Measurements from ENCODE around the gene WDFY3.

Gene WDFY3

DNA sequence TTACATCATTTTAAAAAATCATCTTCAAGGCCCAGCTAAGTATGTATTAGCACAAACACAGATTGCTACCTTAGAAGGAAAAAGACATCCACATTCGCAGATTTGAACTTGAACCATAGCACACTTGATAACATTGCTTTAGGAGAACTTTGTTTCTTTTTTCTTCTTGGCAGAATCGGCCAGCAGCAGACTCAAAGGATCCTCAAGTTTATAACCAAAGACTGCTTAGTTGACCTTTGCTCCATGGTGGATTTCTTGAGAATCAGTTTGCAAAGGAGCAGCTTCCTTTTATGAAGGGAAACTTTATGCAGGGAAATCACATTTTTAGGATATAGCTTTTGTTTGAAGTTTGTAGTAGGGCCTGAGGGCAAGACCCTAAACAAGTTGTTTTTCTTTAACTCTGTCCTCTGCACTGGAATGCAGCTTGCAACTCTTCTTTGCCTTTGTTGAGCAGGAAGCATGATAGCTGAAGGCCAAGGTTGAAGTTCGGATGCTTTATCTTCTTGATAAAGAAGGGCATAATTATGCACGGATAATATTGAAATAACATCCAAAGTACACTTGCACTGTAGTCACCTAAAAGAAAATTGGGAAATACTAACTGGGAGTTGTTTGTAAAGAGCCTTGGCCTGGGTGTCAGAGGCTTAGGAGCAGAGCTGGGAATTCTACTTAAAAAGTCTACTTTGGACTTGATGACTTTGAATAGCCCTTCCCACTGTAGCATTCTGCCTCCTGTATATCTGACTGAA is 305.1 kb downstream of the WDFY3 start:
- no peak for DNase-seq

DNA sequence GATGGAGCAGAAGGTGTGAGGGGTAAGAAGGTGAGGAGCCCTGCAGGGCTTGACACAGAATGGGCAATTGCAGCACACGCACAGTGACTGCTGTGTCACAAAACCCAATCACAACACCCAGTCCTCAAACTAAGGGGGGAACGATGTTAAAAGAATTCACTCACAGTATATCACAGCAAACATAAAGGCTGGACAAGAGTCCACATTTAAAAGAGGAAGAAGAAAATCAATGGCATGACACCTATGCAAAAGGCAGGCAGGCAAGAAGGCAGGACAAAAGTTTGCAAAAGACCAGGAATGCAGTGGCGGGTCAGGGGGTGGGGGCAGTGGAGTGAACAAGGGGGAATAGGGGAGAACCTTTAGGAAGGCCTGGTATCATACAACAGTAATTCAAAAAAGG is 305.9 kb downstream of the WDFY3 start:
- no peak for DNase-seq

DNA sequence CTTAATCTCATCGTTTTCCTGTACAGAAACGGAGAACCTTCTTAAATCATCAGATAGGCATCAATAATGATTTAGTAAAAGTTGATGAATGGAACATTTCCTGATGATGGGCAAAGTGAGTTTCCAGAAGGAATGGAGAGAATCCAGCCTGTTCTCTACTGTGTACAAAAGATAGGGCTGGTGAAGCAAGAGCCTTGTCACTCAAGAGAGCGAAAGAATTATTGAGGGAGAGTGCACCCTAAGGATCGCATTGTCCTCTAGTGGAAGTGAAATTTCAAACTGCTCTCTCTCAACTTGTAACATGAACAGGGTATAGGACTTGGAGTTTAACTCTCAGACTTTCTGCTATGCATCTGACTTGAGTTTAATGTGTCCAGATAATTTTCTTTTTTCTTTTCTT is 314.0 kb downstream of the WDFY3 start:
- DNase-seq, result no peak

DNA sequence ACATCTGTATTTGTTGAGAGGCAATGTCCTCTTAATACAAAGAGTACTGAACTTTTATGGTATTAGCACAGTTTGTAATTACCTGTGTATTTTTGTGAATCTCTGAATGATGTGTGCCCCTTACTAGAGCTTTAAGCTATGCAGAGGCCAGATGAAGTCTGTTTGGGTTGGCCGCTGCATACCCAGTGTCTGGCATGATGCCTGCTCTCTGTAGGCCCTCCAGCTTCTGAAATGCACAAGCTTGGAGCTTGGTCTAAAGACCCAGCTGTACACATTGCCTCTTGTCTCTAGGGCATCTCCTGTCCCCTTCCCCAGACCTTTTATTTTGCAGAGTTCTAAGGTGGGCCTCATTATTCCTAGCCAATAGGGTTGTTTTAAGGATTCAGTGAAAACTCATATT is 315.0 kb downstream of the WDFY3 start:
- no peak for DNase-seq

DNA sequence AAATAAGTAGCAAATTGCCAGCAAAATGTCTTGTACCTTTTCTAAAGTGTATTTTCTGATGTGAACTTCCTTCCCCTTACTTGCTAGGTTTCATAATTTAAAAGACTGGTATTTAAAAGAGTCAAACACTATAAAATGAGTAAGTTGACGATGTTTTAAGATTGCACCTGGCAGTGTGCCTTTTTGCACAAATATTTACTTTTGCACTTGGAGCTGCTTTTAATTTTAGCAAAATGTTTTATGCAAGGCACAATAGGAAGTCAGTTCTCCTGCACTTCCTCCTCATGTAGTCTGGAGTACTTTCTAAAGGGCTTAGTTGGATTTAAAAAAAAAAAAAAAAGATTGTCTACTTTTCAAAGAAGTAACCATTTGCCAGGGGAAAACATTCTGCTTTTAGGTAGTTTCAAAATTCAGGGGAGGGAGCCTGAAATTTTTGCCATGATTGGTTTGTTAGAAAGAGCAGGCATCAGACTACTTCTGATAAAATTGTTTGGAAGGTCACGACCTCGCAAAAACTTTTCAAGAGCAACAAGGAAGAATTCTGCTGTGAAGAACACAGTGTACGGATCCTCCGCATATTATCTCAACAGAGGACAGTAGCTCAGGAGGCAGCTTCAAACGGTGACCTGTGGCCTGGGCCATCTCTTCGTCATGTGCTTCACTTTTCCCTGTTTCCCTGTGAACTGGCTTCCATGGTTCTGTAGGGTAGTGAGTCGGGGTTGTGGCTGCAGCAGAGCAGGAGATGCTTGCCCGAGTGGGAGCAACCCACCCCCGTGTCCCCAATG is 317.4 kb downstream of the WDFY3 start:
- no peak for DNase-seq

DNA sequence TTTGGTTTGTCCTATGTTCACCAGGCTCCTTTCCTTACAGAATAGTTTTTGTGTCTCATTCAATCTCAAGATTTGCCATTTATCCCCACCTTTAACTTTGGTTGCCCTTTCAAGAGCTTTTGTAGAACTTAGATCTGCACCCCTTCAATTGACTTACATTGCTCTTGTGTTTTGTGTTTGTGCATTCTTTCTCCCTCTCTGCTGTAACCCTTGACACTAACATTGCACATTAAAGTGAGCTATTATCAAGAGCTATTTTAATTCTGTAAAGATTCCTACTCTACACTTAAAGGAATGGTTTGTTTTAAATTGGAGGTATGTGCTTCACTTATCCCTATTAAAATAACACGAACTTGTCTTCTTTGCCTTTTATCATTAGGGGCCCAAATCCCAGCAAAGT is 318.3 kb downstream of the WDFY3 start:
- DNase-seq, result no peak

DNA sequence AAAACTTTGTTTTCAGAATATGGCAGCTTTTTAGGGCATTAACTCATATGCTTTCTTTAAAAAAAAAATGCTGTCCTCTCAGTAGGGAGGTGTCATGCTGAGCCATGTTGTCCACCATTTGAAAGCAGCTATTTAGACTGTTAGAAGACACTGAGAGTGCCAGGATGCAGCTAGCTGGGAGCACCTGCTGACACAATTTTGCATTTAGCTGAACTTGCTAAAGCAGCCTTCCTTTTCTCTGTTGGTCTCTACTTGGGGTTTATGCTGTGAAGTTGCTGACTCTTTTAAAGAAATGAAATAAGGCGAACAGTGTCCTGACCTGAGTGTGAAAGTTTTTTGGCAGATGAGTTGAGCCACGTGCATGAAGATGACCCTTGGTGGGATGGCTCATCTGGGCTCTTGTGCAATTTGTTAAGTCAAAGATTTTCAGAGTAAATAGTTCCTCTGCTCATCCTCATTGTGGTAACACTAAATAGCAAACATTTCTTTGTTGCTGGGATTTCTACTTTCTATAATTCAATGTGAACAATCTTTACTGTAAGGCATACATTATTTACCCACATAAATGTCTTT is 319.1 kb downstream of the WDFY3 start:
- DNase-seq, result no peak

DNA sequence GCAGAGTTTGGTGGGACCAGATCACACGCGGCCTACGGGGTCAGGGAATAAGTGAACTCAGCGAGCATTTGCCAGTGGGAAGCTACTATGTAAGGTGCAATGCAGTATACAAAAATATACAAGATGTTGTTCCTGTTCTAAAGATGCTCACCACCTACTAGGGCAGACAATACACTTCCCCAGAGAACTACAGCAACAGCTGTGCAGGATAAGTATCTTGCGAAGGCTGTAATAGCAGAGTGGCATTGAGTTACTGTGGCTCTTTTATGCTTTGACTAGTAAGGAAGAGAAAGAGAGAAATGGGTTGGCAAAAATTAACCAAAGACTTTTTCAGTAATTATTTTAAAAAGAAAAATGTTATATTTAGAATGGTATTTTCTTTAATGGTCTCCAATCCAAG is 322.4 kb downstream of the WDFY3 start:
- DNase-seq, result no peak

DNA sequence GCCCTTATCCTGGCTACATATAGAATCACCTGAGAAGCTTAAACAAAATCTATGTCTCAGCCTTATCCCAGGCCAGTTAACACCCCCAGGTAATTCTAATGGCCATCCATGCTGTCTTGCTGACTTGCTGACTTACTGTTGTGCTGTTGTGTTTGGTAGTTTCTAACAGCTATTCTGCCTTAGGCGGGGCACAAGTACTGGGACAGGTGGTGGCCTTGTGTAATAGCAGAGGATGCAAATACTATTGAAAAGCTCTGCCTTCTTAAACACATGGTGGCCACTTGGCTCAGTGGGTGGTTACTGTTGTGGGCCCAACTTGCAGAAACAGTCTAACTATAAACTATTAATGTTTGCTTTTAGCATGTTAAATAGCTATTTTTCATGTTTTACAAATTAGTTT is 327.3 kb downstream of the WDFY3 start:
- no peak for DNase-seq

DNA sequence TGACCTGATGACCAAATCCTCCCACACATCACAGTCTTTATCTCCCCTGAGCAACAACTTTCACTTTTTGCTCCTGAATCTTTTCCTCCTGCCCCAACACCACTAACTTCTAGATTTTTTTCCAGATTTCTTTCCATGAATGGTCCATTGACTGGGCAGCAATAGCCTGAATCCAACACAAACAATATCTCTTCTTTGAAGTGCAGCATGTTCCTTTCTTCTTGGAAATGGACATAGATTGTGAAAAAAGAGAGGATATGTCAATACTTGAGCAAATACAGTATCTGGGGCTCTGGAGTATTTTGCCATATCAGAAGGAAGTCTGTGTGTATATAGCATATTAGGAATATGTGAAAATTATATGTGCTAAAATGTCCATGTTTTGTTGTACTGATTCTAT is 328.4 kb downstream of the WDFY3 start:
- DNase-seq, result no peak

DNA sequence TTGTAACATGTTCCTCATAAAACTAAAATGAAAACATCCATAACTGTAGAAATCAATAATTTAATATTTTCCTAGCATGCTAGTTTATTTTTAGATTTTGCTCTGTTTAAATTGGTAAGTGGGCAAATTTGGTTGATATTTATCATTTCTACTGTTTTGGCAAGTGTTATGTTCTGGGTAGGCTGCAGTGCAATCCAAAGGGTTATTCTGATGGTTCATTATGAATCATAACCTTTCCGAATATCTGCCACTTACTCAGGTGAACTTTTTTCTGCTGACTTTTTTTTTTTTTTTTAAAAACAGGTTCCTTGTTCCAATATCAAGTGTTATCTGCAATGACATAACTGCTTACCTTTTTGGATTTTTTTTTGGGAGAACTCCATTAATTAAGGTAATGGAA is 331.5 kb downstream of the WDFY3 start:
- DNase-seq, result no peak

DNA sequence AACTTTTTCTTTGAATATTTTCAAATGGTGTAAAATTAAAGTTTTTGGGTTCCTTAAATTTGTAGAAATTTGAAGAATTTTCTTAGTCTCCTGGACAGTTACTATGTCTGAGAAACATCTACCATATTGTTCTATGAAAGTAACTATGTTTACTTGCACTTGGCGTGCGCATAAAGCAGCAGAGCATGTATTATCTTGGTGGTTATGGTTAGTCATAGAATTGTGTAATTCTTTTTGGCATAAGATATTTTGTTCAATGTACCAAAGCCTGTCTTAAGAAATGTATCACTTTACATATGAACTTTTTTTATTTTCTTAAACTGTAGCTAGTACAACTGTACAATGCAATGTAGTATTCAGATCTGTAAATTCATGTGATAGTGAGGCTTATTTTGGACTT is 334.4 kb downstream of the WDFY3 start:
- no peak for DNase-seq

DNA sequence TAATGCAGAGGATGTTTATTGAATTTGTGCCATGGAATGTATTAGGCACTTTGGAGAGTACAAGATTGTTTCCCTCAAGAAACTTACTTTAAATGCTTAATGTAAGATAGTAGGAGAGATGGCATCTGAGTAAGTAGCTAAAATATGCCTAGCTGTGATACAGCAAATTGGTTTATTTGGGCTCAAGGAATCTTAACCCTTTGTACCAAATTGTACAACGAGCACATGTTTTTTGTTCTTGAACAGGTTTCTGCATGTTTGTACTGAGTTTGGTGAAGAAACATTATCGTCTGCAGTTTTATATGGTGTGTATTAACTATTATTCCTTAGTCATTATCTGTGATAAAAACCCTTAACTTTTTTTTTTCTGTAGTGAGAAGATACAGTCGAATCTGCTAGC is 334.9 kb downstream of the WDFY3 start:
- no peak for DNase-seq

DNA sequence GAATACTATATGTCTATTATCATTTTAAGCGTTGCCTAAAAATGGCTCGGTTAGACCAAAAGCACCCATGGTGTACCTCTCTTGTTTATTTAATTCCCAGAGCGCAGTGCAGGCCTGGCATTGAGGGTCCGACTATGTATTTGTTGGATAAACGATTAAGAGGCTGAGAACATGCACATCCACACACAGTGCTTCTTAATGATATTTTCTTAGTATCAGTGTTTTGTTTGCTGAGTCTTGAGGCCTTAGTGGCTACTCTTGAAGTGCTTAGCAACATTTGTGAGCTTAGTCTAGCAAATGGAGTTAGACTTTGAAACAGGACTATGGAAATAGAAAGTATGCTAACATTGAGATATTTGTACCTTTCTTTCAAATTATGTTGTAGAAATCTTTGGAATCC is 339.8 kb downstream of the WDFY3 start:
- DNase-seq, result no peak

DNA sequence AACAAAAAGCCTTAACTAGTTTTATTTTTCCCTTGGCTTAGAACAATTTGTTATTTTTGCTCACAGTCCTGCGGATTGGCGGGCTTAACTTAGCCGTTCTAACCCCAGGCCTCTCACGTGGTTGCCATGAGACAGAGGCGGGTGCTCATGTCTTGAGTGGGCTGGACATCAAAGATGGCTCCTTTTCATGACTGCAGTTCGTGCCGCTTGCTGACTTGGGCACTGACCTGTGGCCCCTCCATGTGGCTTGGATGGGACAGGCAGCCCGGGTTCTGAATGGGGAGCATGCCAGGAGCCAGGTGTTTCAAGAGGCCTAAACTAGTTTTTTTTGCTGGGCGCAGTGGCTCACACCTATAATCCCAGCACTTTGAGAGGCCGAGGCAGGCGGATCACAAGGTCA is 342.8 kb downstream of the WDFY3 start:
- no peak for DNase-seq

DNA sequence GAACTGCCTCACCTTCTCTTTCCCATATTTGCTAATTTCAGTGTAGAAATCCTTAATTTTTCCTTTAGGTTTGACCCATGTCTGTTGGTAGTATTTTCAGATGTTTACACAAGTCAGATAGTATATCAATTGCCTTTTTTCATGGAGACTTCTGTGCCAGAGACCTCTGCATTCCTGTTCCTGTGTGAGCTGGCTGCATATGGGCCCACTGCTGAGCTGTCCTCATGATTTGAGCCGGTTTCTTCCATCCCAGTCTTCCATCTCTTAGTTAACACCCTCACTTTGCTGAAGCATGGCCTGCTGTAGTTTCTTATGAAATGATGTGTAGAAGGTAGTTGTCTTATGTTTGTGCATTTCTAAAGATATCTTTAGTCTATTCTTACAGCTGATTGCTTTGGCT is 343.5 kb downstream of the WDFY3 start:
- no peak for DNase-seq
